Activated T-helper 2 cell treated with anti-CD3 and anti-CD28 coated beads, Interferon-gamma antibody, Interleukin-2, Interleukin-4, amounts not matched to agents 10 μg/mL and 5 μg/mL and 100 μg/mL, durations not matched to agents 14 hours and 24 hours and 36 hours (primary cell): ENCODE results near the gene SIK3. TPM values are rescaled to one million over a fixed set of nuclear protein-coding genes. Genes with fewer than 3 reads are reported as not detected.
A peak's percentile ranks its signal among the peaks of the same experiment; 100 is the strongest.
"Not testable (repeated sequence)": the region's sequence is repeated elsewhere in the genome, so short reads cannot be mapped to it uniquely, and the experiment has no call there.

Source experiments
- DNase-seq: peaks from one replicate; pipeline ENCODE4 v3.0.0; 2021; ENCODE audit warnings: low spot score
- H3K27ac Mint-ChIP-seq: one replicate; pipeline ENCODE4 v1.8.0; 2021; ENCODE audit warnings: mixed read lengths
- H3K27me3 Mint-ChIP-seq: one replicate; pipeline ENCODE4 v1.8.0; 2021; ENCODE audit warnings: low read depth, mixed read lengths
- H3K36me3 Mint-ChIP-seq: one replicate; pipeline ENCODE4 v1.8.0; 2021; ENCODE audit warnings: low read depth, mixed read lengths
- H3K4me1 Mint-ChIP-seq: one replicate; pipeline ENCODE4 v1.8.0; 2021; ENCODE audit warnings: low read depth, mixed read lengths
- H3K4me3 Mint-ChIP-seq: one replicate; pipeline ENCODE4 v1.8.0; 2021; ENCODE audit warnings: low read depth, mild to moderate bottlenecking, moderate library complexity, mixed read lengths
- H3K9me3 Mint-ChIP-seq: one replicate; pipeline ENCODE4 v1.8.0; 2021; ENCODE audit warnings: mixed read lengths
- intact Hi-C: fragments of 100-400 bp; cut with micrococcal nuclease; formaldehyde crosslinking; loops from one replicate; pipeline ENCODE4 v1.15.1; 2023
- total RNA-seq: library from RNA; stranded (reverse); gene quantifications from 2 replicates; pipeline ENCODE4 v1.2.3, GENCODE V29; 2022

The SIK3 gene
- 25.3 and 25.6 TPM in 2 replicates for total RNA-seq

DNA sequence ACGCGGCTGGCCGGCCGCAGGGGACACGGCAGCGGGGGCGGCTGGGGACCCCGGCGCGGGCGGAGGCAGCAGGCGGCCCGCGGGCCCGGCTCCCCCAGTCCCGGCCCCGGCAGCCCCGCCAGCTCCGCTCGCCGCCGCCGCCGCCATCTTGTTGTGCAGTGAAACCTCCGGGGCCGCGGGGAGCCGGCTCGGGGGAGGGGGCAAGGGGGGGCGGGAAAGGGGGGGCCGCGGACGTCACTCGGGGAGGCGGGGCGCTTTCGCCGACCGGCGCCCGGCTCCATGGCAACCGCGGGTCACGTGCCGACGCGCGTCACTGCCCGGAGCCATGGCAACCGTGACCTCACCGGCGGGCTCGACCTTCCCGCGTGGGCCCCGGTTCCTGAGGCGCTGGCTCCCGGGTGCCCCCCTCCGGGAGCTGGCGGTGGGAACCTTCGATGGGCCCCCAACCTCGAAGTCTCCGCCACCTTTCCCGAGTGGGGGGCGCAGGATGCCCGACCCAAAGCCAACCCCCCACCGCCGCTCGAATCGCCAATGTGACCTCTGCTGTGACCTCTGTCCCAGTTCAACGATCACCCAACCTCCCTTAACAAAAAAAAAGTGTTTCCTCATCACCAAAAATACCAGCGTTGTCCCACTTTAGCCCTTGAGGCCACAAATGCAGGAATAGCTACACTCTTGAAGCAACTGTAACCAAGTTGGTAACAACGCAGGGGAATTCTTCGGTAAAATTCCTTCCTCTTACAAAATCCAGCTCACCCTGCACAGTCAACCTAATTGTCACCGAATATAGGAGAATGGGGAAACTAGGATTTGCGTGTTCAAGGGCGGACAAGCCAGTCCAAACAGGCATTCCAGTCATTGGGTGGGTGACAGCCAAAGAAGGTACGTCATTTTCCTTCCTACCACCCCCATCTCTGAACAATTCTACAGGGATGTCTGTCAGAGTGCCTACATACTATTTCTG lies at the start of gene SIK3:
SIK3 (minus strand) TSS at position 160 of the 964 bp plus-strand sequence; CDS start at position 147, 13 bp downstream.
- intact Hi-C loops, result loop anchor here (1.0 to 5.0 kb wide), 2 partner anchors 44 to 310 kb away; partner anchors contain the start of genes PAFAH1B2 and ZPR1
- H3K27ac Mint-ChIP-seq, result peak within 1 kb of the TSS; percentile 90
- H3K9me3 Mint-ChIP-seq, result no peaks in the 10 kb centered on the region
- peaks cover 48% of the 10 kb centered on the region for H3K4me1 Mint-ChIP-seq
- peak; percentile 87 for DNase-seq
- peak within 1 kb of the TSS; percentile 98 for H3K4me3 Mint-ChIP-seq
- no peaks in the 10 kb centered on the region for H3K36me3 Mint-ChIP-seq
- H3K27me3 Mint-ChIP-seq, result peaks cover 6% of the 10 kb centered on the region

DNA sequence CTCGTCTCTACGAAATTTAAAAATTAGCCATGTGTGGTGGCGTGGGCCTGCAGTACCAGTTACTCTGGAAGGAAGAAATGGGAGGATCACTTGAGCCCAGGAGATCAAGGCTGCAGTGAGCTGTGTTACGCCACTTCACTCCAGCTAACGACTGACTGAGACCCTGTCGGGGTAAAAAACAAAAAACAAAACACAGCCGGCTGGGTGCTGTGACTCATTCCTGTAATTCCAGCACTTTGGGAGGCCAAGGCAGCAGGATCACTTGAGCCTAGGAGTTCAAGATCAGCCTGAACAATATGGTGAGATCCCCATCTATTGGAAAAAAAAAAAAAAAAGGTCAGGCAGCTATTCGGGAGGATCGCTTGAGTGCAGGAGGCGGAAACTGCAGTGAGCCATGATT lies 48.3 kb upstream of the SIK3 start:
- intact Hi-C loops, result no loop called here
- peak overlapping the region; percentile 100 for H3K4me3 Mint-ChIP-seq
- H3K36me3 Mint-ChIP-seq, result peaks cover 42% of the 10 kb centered on the region
- H3K4me1 Mint-ChIP-seq, result peaks cover 44% of the 10 kb centered on the region
- H3K27me3 Mint-ChIP-seq, result peaks cover 1% of the 10 kb centered on the region
- no peak for DNase-seq
- no peaks in the 10 kb centered on the region for H3K9me3 Mint-ChIP-seq
- no peak overlapping the region for H3K27ac Mint-ChIP-seq

DNA sequence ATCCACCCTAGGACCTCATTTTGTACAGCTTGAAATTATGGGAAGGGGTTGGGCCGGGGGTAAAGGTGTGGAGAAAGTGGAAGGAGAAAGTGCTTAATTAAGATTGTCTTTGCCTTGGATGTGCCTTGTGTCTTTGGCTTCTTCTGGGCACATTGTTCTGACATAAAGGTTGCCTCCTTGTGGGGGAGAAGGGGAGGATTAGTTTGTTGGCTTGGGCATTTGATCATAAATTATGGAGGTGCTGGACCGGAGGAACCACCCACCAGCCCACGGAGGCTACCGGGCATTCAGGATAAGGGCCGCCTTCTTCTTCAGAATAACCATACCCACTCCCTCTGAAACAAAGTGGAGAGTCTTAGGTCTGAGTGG lies 47.1 kb upstream of the SIK3 start:
- intact Hi-C loops, result loop anchor here (1.0 kb wide), 1 partner anchor 33 kb away; the partner anchor contains the start of gene SIDT2
- Mint-ChIP-seq H3K4me1 (peaks cover 41% of the 10 kb centered on the region), H3K36me3 (peaks cover 39% of the 10 kb centered on the region), H3K4me3 (peak overlapping the region; percentile 100), H3K27me3 (peaks cover 3% of the 10 kb centered on the region), H3K27ac (peak overlapping the region; percentile 95), H3K9me3 (no peaks in the 10 kb centered on the region)
- DNase-seq, result no peak

DNA sequence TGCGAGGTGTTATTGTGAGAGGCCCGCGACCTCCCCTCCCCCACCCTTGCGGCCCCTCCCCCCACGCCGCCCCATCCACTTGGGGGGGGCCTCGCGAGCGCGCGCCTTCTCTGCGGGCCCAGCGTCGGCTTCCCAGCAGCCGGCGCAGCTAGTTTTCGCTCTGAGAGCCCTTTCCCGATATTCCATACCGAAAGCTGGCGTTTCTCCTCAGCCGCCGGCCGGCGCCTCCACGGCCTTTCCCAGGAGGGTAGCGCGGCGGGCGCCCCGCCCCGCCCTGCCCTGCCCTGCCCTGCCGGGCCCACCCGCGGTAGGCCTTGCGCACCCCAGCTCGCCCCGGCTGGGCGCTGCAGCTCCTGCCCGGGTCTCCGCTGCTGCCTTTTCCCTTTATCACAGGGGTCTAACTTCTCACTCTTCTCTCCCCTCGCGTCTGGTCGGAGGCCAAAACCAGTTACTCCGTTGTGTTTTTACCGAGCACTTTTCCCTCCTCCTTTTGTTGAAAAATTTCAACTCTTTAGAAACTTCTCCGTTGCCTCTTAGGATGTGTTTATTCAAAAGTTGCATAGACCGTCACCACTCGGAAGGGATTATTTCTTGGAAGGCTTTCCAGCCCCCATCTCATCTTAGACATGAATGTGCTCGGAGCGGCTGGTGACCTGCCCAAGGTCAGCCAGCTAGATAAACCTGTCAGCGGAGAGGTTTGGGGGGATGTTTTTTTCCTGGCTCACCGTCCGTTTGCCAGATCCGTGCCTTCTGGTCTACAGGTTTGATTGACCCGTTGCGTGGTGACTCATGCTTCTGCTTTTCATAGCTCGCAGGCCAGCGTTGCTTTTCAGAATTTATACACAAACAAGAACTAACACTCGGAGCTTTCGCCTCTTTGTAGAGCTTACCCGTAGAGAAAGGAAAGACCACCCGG lies 46.5 kb upstream of the SIK3 start:
- peak; percentile 33 for DNase-seq
- peaks cover 9% of the 10 kb centered on the region for H3K27me3 Mint-ChIP-seq
- H3K36me3 Mint-ChIP-seq, result peaks cover 37% of the 10 kb centered on the region
- H3K9me3 Mint-ChIP-seq, result no peaks in the 10 kb centered on the region
- H3K27ac Mint-ChIP-seq, result peak overlapping the region; percentile 95
- intact Hi-C loops, result loop anchor here (1.0 to 5.0 kb wide), 3 partner anchors 34 to 372 kb away; partner anchors contain the start of genes BUD13, SIDT2 and SIK3
- peak overlapping the region; percentile 100 for H3K4me3 Mint-ChIP-seq
- peaks cover 40% of the 10 kb centered on the region for H3K4me1 Mint-ChIP-seq

DNA sequence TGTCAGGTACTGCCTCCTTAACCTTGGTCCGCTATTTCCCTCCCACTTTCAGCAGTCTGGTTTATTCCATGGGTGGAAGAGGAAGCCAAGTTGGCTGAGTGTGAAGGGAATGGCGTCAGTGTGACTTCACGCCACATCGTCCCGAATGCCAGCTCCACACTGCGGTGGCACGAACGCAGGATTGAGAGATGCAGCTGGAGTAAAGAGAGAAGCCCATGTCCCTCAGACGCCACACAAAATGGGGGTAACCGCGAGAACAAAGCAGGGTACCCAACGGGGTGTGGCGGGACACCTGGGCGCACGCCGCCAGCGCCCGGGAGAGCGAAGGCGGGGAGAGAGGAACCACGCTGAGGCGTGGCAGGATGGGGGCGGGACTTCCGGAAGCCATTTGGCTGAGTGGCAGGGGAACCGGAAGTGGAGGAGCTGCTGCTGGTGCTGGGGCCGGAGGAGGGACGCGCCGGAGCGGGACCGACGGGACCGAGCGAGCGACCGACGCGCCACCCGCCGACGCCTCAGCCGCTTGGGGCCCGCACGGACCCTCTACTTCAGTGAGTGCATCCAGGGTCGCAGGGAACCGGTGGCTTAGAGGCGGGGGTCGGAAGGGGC lies 45.7 kb upstream of the SIK3 start, which contains the start of gene PAFAH1B2:
PAFAH1B2 (plus strand) TSS at position 417 of the 606 bp plus-strand sequence. CDS start 8,161 bp downstream, outside the sequence.
- Mint-ChIP-seq H3K27me3 (peaks cover 11% of the 10 kb centered on the region), H3K4me3 (peak within 1 kb of the TSS; percentile 100), H3K27ac (peak within 1 kb of the TSS; percentile 95), H3K4me1 (peaks cover 40% of the 10 kb centered on the region), H3K9me3 (no peaks in the 10 kb centered on the region), H3K36me3 (peaks cover 34% of the 10 kb centered on the region)
- intact Hi-C loops, result loop anchor here (5.0 kb wide), 2 partner anchors 47 to 372 kb away; partner anchors contain the start of genes BUD13 and SIK3
- DNase-seq, result peak; percentile 93

DNA sequence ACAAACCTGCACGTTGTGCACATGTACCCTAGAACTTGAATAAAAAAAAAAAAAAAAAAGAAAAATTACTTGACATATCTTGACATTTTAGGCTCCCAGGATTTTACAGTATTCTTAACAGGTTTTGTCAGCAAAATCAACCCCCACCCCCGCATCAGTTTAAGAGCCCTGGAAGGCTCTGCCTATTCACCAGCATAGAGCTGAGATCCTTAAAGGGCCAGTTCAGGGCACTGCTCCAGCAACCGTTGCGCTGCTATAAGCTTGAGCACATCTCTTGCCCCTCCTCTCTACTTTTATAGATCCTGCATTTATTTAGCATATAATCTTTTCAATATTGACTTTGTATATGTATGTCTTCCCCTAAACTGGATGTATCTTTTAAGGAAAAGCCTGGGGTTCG lies 45.2 kb upstream of the SIK3 start:
- Mint-ChIP-seq H3K4me1 (peaks cover 38% of the 10 kb centered on the region), H3K27me3 (peaks cover 11% of the 10 kb centered on the region), H3K36me3 (peaks cover 33% of the 10 kb centered on the region), H3K9me3 (no peaks in the 10 kb centered on the region), H3K27ac (peak overlapping the region; percentile 88), H3K4me3 (peak overlapping the region; percentile 100)
- DNase-seq, result peak; percentile 10
- intact Hi-C loops, result loop anchor here (5.0 kb wide), 2 partner anchors 46 to 371 kb away; partner anchors contain the start of genes BUD13 and SIK3

DNA sequence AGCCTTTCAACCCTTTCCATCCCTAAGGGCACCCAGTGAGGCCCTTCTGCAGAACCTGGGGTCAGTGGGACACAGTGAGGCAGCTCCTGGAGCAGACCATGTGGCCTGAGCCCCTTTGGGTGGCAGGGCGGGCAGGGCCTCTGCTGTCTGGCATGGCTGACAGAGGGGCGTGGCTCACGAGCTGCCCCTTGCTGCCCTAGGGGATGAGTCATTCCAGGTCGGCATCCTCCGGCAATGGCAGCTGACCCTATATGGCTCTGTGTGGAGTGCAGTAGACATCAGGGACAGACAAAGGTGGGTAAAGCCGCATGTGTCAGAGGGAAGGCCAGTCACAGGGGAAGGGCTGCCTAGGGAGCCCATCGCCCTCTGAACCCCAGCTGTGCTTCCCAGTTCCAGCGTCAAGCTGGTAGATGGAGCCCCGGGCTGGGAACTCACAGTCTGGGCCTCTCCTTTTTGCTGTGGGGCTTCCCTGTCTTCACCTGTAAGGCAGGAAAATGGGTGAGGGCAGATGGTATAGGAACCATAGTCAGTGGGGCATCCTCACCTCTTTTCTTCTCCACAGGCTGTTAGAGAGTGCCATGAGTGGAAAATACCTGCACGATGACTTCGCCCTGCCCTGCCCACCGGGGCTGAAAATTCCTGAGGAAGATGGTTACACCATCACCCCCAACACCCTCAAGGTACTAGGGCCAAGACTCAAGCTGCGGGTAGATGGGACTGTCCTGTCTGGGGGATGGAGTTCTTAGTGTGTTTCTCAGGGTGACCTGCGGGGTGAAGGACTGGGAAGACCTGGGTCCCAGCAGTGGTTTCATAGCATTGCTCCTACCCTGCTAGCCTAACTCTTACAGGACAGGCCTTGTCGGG lies 39.2 kb upstream of the SIK3 start:
- H3K27me3 Mint-ChIP-seq, result peaks cover 17% of the 10 kb centered on the region
- H3K4me3 Mint-ChIP-seq, H3K36me3 Mint-ChIP-seq, H3K27ac Mint-ChIP-seq, H3K4me1 Mint-ChIP-seq, intact Hi-C loops, DNase-seq, H3K9me3 Mint-ChIP-seq: not testable (repeated sequence)

DNA sequence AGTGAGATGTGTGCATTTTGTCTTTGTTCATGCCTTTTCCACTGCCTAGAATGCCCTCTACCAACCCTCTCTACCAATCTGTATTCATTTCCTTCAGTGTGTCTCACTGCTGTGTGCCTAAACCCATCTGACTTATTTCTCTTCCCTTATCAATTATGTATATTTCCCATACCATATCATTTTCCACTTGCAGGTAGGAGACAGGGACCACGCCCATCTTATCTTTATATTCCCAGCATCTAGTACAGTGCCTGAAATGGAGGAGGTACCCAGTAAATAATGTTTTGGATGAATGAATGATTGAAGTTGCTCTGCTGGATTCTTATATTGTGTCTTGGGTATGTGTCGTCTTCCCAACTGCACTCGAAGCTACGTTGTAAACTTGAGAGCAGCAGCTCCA lies 36.8 kb upstream of the SIK3 start:
- DNase-seq, H3K36me3 Mint-ChIP-seq, H3K27ac Mint-ChIP-seq, H3K4me1 Mint-ChIP-seq, H3K4me3 Mint-ChIP-seq, H3K27me3 Mint-ChIP-seq, H3K9me3 Mint-ChIP-seq: not testable (repeated sequence)
- intact Hi-C loops, result loop anchor here (5.0 kb wide), 1 partner anchor 72 kb away; no protein-coding TSS in a partner anchor

DNA sequence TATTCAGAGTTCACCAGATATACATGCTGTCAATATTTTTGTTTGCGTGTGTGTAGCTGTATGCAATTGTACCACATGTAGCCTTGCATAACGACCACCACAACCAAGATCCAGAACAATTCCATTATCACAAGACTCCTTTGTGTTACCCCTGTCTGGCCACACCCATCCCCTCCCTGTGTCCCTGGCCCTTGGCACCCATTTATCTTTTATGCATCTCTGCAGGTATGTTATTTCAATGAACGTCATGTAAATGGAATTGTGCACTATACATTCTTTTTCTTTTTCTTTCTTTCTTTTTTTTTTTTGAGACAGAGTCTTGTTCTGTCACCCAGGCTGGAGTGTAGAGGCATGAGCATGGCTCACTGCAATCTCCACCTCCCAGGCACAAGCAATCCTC lies 36.2 kb upstream of the SIK3 start:
- no peaks in the 10 kb centered on the region for H3K36me3 Mint-ChIP-seq
- H3K27me3 Mint-ChIP-seq, result peaks cover 6% of the 10 kb centered on the region
- DNase-seq, result no peak
- no peak overlapping the region for H3K27ac Mint-ChIP-seq
- intact Hi-C loops, result loop anchor here (5.0 kb wide), 1 partner anchor 73 kb away; no protein-coding TSS in a partner anchor
- H3K4me1 Mint-ChIP-seq, result peaks cover 2% of the 10 kb centered on the region
- H3K9me3 Mint-ChIP-seq, result no peaks in the 10 kb centered on the region
- no peak overlapping the region for H3K4me3 Mint-ChIP-seq

DNA sequence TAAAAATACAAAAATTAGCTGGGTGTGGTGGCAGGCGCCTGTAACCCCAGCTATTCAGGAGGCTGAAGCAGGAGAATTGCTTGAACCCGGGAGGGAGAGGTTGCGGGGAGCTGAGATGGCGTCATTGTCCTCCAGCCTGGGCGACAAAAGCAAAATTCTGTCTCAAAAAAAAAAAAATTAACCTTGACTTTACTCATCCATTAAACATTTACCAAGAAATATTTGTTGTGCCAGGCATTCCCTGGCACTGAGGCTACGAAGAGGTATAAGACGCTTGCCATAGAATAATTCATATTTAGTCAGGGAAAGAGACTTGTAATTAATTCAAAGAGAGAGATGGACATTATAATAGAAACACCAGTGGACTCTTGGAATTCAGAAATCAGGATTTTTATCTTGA lies 32.7 kb upstream of the SIK3 start:
- Mint-ChIP-seq H3K4me1 (peaks cover 2% of the 10 kb centered on the region), H3K36me3 (no peaks in the 10 kb centered on the region), H3K27ac (no peak overlapping the region), H3K27me3 (peaks cover 11% of the 10 kb centered on the region), H3K9me3 (no peaks in the 10 kb centered on the region), H3K4me3 (no peak overlapping the region)
- intact Hi-C loops, result loop anchor here (5.0 kb wide), 1 partner anchor 76 kb away; no protein-coding TSS in a partner anchor
- DNase-seq, result no peak

DNA sequence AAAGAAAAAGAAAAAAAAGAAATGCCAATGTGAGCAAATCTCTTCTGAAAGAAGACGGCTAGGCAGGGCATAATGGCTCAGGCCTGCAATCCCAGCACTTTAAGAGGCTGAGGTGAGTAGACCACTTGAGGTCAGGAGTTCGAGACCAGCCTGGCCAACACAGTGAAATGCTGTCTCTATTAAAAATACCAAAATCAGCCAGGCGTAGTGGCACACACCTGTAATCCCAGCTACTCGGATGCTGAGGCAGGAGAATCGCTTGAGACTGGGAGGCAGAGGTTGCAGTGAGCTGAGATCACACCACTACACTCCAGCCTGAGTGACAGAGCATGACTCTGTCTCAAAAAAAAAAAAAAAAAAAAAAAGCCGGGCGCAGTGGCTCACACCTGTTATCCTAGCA lies 32.2 kb upstream of the SIK3 start:
- H3K27me3 Mint-ChIP-seq, result peaks cover 11% of the 10 kb centered on the region
- intact Hi-C loops, result loop anchor here (5.0 kb wide), 1 partner anchor 77 kb away; no protein-coding TSS in a partner anchor
- not testable (repeated sequence) for H3K9me3 Mint-ChIP-seq, H3K4me1 Mint-ChIP-seq, H3K36me3 Mint-ChIP-seq, DNase-seq, H3K4me3 Mint-ChIP-seq, H3K27ac Mint-ChIP-seq
